ENCODE measurements around the gene MS4A10.

The MS4A10 gene

DNA sequence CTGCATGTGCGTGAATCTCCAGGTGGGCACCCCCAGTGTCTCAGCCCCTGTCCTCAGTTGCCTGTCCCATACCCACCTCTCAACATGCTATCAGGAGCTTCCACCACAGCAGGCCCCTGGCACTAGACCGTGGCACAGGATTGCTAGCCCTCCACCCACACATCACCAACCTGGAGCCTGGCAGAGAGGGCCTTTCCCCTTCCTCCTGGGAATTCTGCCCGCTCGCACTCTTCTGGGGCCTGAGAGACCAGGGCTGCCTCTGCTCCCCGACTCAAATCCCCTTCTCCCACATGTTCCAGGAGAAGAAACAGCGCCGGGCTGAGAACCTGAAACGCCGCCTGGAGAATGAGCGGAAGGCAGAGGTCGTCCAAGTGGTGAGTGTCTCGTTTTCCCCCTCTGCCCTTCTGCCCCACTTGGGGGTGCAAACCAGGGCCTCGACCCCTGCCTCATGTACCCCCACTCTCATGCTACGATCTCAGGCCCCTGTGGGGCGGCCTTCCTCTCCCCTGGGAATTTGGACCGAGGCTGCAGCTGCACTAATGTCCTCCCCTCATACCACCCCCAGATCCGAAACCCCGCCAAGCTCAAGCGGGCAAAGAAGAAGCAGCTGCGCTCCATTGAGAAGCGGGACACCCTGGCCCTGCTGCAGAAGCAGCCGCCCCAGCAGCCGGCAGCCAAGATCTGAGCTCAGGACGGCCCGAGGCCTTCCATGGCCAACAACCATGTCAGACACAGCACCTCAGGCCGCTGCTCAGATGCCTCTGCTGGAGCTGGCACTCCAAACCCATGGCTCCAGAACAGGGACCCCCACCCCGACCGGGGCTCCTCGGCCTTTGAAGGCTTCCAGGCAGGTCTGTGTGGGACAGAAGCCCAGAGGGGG lies 64.7 kb downstream of the MS4A10 start:
- no peak for DNase-seq (ENCODE audit: low spot score)
